NT2/D1 (cell line): ENCODE data around the gene HERC4.
"Not testable (repeated sequence)": the region's sequence is repeated elsewhere in the genome, so short reads cannot be mapped to it uniquely, and the experiment has no call there.

ENCODE experiments used
- DNase-seq: peaks from one replicate; pipeline ENCODE4 v3.0.0-alpha.2; 2011; ENCODE audit warnings: low read depth, low spot score
- H3K27me3 ChIP-seq: 2 replicates; pipeline ENCODE4 v1.6.0; 2011; ENCODE audit warnings: mild to moderate bottlenecking; ENCODE audit not compliant: insufficient read length, insufficient read depth
- H3K36me3 ChIP-seq: 2 replicates; pipeline ENCODE4 v1.6.1; 2011; ENCODE audit warnings: mild to moderate bottlenecking, low read length, mixed read lengths; ENCODE audit not compliant: insufficient read depth, insufficient read length
- H3K4me1 ChIP-seq: 2 replicates; pipeline ENCODE4 v1.5.1; 2011; ENCODE audit not compliant: insufficient read depth, insufficient read length
- H3K4me3 ChIP-seq: 2 replicates; pipeline ENCODE4 v1.5.1; 2011; ENCODE audit warnings: low read depth; ENCODE audit not compliant: insufficient read length
- H3K9ac ChIP-seq: 2 replicates; pipeline ENCODE4 v1.6.0; 2011; ENCODE audit warnings: low read depth; ENCODE audit not compliant: insufficient read length
- H3K9me3 ChIP-seq: 2 replicates; pipeline ENCODE4 v1.5.1; 2011; ENCODE audit warnings: mild to moderate bottlenecking, low read length; ENCODE audit not compliant: insufficient read depth
- SUZ12 ChIP-seq: IDR thresholded peaks from 2 replicates; pipeline ENCODE4 v1.6.1; 2011; ENCODE audit not compliant: insufficient read length, insufficient read depth; ENCODE audit errors: extremely low read depth
- YY1 ChIP-seq: IDR thresholded peaks from 2 replicates; pipeline ENCODE4 v1.6.1; 2011; ENCODE audit not compliant: insufficient read length, insufficient read depth
- ZNF274 ChIP-seq: IDR thresholded peaks from 2 replicates; pipeline ENCODE4 v1.6.1; 2011; ENCODE audit warnings: mild to moderate bottlenecking, low read depth, low read length

The HERC4 gene

DNA sequence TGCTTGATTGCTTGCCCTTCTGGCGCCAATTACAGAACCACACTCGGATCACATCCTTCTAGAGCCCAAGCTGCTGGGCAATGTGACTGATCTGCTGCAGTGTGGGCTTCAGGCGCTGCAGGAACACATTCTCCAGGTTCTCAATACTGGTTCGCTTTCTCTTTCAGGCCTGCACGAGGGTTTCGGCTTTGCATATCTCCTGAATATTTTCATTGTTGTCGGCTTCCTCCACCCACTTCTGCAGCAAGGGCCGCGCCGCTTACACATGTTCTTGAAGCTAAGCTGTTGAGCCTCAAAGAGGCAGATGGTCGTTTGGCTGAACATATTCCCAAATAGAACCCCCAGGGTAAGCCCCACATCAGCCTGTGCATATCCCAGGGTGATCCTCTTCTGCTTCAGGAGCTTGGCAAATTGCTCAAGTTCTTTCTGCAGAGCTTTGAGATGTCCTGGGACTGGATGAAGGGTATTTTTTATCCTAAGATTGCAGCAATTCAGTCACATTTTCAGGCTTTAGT is 64.6 kb downstream of the HERC4 start:
- TF ChIP-seq ZNF274 = no peak
- no peak for TF ChIP-seq SUZ12
- TF ChIP-seq YY1 = no peak
- H3K36me3 ChIP-seq = peaks cover 36% of the 10 kb centered on the region
- H3K27me3 ChIP-seq = no peaks in the 10 kb centered on the region
- no peak for DNase-seq
- no peak overlapping the region for H3K9ac ChIP-seq
- no peaks in the 10 kb centered on the region for H3K4me1 ChIP-seq
- H3K9me3 ChIP-seq = no peaks in the 10 kb centered on the region
- no peak overlapping the region for H3K4me3 ChIP-seq

DNA sequence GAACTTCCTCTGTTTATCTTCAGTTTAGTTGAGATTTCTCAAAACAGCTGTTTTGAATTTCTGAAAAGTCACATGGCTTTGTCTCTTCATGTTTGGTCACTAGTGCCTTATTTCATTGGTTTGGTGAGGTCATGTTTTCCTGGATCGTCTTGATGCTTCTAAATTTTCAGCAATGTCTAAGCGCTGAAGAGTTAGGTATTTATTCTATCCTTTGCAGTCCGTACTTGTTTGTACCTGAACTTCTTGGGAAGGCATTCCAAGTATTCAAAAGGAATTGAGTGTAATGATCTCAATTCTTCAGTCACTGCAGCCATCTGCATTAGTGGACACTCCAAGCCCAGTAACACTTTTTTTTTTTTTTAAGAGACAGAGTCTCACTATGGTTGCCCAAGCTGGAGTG is 67.7 kb downstream of the HERC4 start:
- H3K9ac ChIP-seq = no peak overlapping the region
- no peak for DNase-seq
- no peaks in the 10 kb centered on the region for H3K27me3 ChIP-seq
- no peaks in the 10 kb centered on the region for H3K4me1 ChIP-seq
- TF ChIP-seq SUZ12 (no peak), YY1 (no peak), ZNF274 (no peak)
- peaks cover 35% of the 10 kb centered on the region for H3K36me3 ChIP-seq
- H3K4me3 ChIP-seq = no peak overlapping the region
- H3K9me3 ChIP-seq = no peaks in the 10 kb centered on the region

DNA sequence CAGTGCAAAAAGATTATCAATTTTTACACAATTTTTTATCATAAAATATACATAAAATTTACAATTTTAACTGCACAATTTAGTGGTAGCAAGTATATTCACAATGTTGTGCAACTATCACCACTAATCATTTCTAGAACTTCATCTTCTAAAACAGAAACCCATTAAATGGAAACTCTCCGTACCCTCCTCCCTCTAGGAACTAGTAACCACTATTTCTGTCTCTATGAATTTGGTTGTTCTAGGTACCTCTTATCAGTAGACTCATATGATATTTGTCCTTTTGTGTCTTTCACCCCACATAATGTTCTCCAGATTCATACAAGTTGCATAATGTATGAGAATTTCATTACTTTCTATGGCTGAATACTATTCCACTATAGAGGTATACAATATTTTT is 73.5 kb downstream of the HERC4 start:
- Histone ChIP-seq H3K9ac (no peak overlapping the region), H3K4me3 (no peak overlapping the region), H3K27me3 (no peaks in the 10 kb centered on the region), H3K9me3 (no peaks in the 10 kb centered on the region), H3K4me1 (no peaks in the 10 kb centered on the region), H3K36me3 (peaks cover 17% of the 10 kb centered on the region)
- no peak for DNase-seq
- TF ChIP-seq YY1 (no peak), ZNF274 (no peak), SUZ12 (no peak)

DNA sequence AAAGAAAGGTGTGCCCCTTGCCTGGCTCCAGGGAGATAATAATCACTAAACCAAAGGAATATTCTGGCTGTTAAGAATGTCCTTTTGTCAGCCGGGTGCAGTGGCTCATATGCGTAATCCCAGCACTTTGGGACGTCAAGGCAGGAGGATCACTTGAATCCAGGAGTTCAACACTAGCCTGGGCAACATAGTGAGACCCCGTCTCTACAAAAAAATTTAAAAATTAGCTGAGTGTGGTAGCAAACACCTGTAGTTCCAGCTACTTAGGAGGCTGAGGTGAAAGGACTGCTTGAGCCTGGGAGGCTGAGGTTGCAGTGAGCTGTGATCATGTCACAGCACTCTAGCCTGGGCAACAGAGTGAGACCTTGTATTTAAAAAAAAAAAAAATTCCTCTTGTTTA is 74.1 kb downstream of the HERC4 start:
- no peaks in the 10 kb centered on the region for H3K4me1 ChIP-seq
- H3K9ac ChIP-seq = no peak overlapping the region
- H3K27me3 ChIP-seq = no peaks in the 10 kb centered on the region
- H3K36me3 ChIP-seq = peaks cover 20% of the 10 kb centered on the region
- no peak for DNase-seq
- H3K9me3 ChIP-seq = no peaks in the 10 kb centered on the region
- H3K4me3 ChIP-seq = no peak overlapping the region
- no peak for TF ChIP-seq ZNF274
- no peak for TF ChIP-seq SUZ12
- TF ChIP-seq YY1 = no peak

DNA sequence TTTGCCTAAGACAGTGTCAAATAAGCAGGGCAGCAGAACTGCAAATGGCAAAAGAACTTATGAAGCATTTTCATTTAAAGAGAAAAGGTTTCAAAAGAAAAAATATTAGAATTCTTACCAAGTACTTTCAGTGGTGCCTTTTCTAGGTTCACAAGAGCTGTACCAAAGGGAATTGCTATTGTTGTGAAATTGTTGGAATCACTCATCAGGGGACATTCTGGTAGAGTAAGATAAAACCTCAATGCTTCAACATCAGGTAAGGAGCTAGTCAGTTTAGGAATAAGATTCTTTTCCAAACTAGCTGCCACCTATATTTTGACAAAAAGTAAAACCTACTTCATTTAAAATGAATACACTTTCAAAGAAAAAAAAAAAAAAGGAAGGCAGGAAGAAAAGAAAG is 85.0 kb downstream of the HERC4 start:
- no peaks in the 10 kb centered on the region for H3K4me1 ChIP-seq
- no peak overlapping the region for H3K4me3 ChIP-seq
- H3K27me3 ChIP-seq = no peaks in the 10 kb centered on the region
- TF ChIP-seq ZNF274 (no peak), SUZ12 (no peak), YY1 (no peak)
- no peaks in the 10 kb centered on the region for H3K9me3 ChIP-seq
- H3K9ac ChIP-seq = no peak overlapping the region
- H3K36me3 ChIP-seq = peaks cover 30% of the 10 kb centered on the region
- no peak for DNase-seq

DNA sequence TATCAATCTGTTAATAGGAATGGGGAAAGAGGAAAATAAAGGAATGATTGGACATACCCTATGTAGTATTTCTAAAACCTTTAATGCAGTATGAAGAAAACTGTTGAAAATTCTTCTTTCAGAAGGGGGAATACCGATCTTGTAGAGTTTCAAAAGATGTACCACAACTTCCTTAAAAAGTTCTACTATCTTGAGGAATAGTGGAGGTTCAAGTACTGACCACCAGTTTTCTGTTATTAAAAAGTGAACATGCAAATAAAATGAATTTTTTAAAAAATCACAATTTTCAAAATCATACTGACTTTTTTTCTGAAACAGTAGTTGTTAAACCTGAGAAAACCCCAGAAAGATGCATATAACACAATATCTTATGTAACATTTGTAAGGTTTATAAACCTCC is 86.5 kb downstream of the HERC4 start:
- no peaks in the 10 kb centered on the region for H3K9me3 ChIP-seq
- TF ChIP-seq SUZ12 (no peak), ZNF274 (no peak), YY1 (no peak)
- no peak overlapping the region for H3K4me3 ChIP-seq
- H3K4me1 ChIP-seq = no peaks in the 10 kb centered on the region
- no peaks in the 10 kb centered on the region for H3K27me3 ChIP-seq
- peaks cover 30% of the 10 kb centered on the region for H3K36me3 ChIP-seq
- no peak for DNase-seq
- no peak overlapping the region for H3K9ac ChIP-seq

DNA sequence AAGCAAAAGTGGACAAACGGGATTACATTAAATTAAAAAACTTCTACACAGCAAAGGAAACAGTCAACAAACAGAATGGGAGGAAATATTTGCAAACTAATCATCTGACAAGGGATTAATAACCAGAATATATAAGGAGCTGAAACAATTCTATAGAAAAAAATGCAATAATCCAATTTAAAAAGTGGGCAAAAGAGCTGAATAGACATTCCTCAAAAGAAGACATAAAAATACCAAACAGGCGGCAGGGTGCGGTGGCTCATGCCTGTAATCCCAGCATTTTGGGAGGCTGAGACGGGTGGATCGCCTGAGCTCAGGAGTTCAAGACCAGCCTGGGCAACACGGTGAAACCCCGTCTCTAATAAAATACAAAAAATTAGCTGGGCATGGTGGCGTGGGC is 92.5 kb downstream of the HERC4 start:
- H3K9ac ChIP-seq, DNase-seq, H3K4me1 ChIP-seq, H3K4me3 ChIP-seq, H3K27me3 ChIP-seq, H3K9me3 ChIP-seq: not testable (repeated sequence)
- peaks cover 21% of the 10 kb centered on the region for H3K36me3 ChIP-seq

DNA sequence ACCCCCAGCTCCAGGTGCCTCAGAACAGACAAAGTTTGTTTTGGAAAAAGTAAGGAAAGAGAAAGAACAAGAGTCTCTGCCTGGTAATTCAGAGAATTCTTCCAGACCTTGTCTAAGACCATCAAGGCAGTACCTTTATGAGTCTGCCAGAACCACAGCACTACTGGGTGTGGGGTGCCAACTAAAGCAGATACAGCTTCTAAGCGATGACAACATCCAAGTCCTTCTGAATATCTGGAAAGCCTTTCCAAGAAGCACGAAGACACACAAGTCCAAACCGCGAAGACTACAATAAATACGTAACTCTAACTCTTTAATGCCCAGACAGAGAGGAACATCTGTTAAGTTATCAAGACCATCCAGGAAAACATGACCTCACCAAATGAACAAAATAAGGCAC is 96.3 kb downstream of the HERC4 start:
- Histone ChIP-seq H3K4me1 (peaks cover 2% of the 10 kb centered on the region), H3K27me3 (no peaks in the 10 kb centered on the region), H3K4me3 (no peak overlapping the region), H3K9ac (no peak overlapping the region), H3K9me3 (no peaks in the 10 kb centered on the region), H3K36me3 (peaks cover 16% of the 10 kb centered on the region)
- no peak for DNase-seq
- no peak for TF ChIP-seq YY1
- no peak for TF ChIP-seq ZNF274
- TF ChIP-seq SUZ12 = no peak
